Activated naive CD4-positive, alpha-beta T cell treated with anti-CD3 and anti-CD28 coated beads for 36 hours (primary cell): ENCODE results near the gene SMARCAD1. TPM values are rescaled to one million over a fixed set of nuclear protein-coding genes. Genes with fewer than 3 reads are reported as not detected.
"Not testable (repeated sequence)": the region's sequence is repeated elsewhere in the genome, so short reads cannot be mapped to it uniquely, and the experiment has no call there.

Experiments
- CTCF ChIA-PET: fragments of 350-600 bp; sonication (Branson Sonifier 250); formaldehyde crosslinking; loops from one replicate; lab custom pipeline; 2021; ENCODE audit warnings: antibody characterized with exemption; lab: Charles Lee
- DNase-seq: peaks from one replicate; pipeline ENCODE4 v3.0.0-alpha.2; 2020
- H3K27ac Mint-ChIP-seq: one replicate; pipeline ENCODE4 v1.8.0; 2021; ENCODE audit warnings: mild to moderate bottlenecking, mixed read lengths
- H3K27me3 Mint-ChIP-seq: one replicate; pipeline ENCODE4 v1.8.0; 2021; ENCODE audit warnings: low read depth, mixed read lengths
- H3K36me3 Mint-ChIP-seq: one replicate; pipeline ENCODE4 v1.8.0; 2021; ENCODE audit warnings: low read depth, mixed read lengths
- H3K4me1 Mint-ChIP-seq: one replicate; pipeline ENCODE4 v1.8.0; 2021; ENCODE audit warnings: low read depth, mixed read lengths
- H3K4me3 Mint-ChIP-seq: one replicate; pipeline ENCODE4 v1.8.0; 2021; ENCODE audit warnings: mild to moderate bottlenecking, moderate library complexity, mixed read lengths
- H3K9me3 Mint-ChIP-seq: one replicate; pipeline ENCODE4 v1.8.0; 2021; ENCODE audit warnings: mixed read lengths
- intact Hi-C: fragments of 100-400 bp; cut with micrococcal nuclease; formaldehyde crosslinking; loops from one replicate; pipeline ENCODE4 v1.15.1; 2023
- total RNA-seq, 2 experiments: library from RNA; stranded (reverse); gene quantifications; one replicate each; pipeline ENCODE4 v1.2.3, GENCODE V29; 2021

Gene SMARCAD1
- total RNA-seq, 2 experiments from 2014 or later: 20.4 to 20.7 TPM

- no peak overlapping the region for H3K4me3 Mint-ChIP-seq
- H3K9me3 Mint-ChIP-seq: peaks cover 2% of the 10 kb centered on the region
- intact Hi-C loops: no loop called here
- no peaks in the 10 kb centered on the region for H3K4me1 Mint-ChIP-seq
- no peaks in the 10 kb centered on the region for H3K36me3 Mint-ChIP-seq
- CTCF ChIA-PET: interaction anchor here (0.6 to 3.5 kb wide), 11 partner anchors 17 to 1350 kb away, joined by 3 to 15 read pairs (median 4); partner anchors contain the start of gene HPGDS
- no peak overlapping the region for H3K27ac Mint-ChIP-seq
- no peak for DNase-seq
- H3K27me3 Mint-ChIP-seq: no peaks in the 10 kb centered on the region
Observed at GRCh38 chr4:94305466-94306225, 98.0 kb downstream of the SMARCAD1 start.

GRCh38 chr4:94306713-94307112 is 99.0 kb downstream of the SMARCAD1 start:
- CTCF ChIA-PET: interaction anchor here (1.2 to 2.8 kb wide), 4 partner anchors 36 to 101 kb away, joined by 3 to 11 read pairs (median 5); partner anchors contain the start of gene HPGDS
- intact Hi-C loops: no loop called here
- H3K27me3 Mint-ChIP-seq: no peaks in the 10 kb centered on the region
- no peak overlapping the region for H3K27ac Mint-ChIP-seq
- no peaks in the 10 kb centered on the region for H3K36me3 Mint-ChIP-seq
- peaks cover 2% of the 10 kb centered on the region for H3K9me3 Mint-ChIP-seq
- DNase-seq: no peak
- H3K4me1 Mint-ChIP-seq: no peaks in the 10 kb centered on the region
- no peak overlapping the region for H3K4me3 Mint-ChIP-seq

- intact Hi-C loops: no loop called here
- CTCF ChIA-PET: interaction anchor here (1.6 to 2.8 kb wide), 2 partner anchors 35 to 100 kb away, joined by 6 to 11 read pairs; partner anchors contain the start of gene HPGDS
- no peaks in the 10 kb centered on the region for H3K4me1 Mint-ChIP-seq
- DNase-seq: no peak
- H3K36me3 Mint-ChIP-seq: no peaks in the 10 kb centered on the region
- no peak overlapping the region for H3K27ac Mint-ChIP-seq
- H3K4me3 Mint-ChIP-seq: no peak overlapping the region
- H3K9me3 Mint-ChIP-seq: peaks cover 2% of the 10 kb centered on the region
- no peaks in the 10 kb centered on the region for H3K27me3 Mint-ChIP-seq
Observed at GRCh38 chr4:94307231-94307871, 99.7 kb downstream of the SMARCAD1 start.

- H3K27me3 Mint-ChIP-seq: peaks cover 14% of the 10 kb centered on the region
- H3K36me3 Mint-ChIP-seq, H3K27ac Mint-ChIP-seq, H3K4me3 Mint-ChIP-seq, H3K4me1 Mint-ChIP-seq, CTCF ChIA-PET, intact Hi-C loops, H3K9me3 Mint-ChIP-seq, DNase-seq: not testable (repeated sequence)
Observed at GRCh38 chr4:94319927-94320326, 112.3 kb downstream of the SMARCAD1 start.

- H3K9me3 Mint-ChIP-seq: peaks cover 17% of the 10 kb centered on the region
- no peak overlapping the region for H3K27ac Mint-ChIP-seq
- peaks cover 8% of the 10 kb centered on the region for H3K27me3 Mint-ChIP-seq
- peaks cover 5% of the 10 kb centered on the region for H3K36me3 Mint-ChIP-seq
- CTCF ChIA-PET: no interaction called here
- no peak for DNase-seq
- no peak overlapping the region for H3K4me3 Mint-ChIP-seq
- intact Hi-C loops: no loop called here
- no peaks in the 10 kb centered on the region for H3K4me1 Mint-ChIP-seq
Observed at GRCh38 chr4:94325835-94326234, 118.2 kb downstream of the SMARCAD1 start.

- Mint-ChIP-seq H3K36me3 (peaks cover 4% of the 10 kb centered on the region), H3K4me3 (no peak overlapping the region), H3K27me3 (no peaks in the 10 kb centered on the region), H3K27ac (no peak overlapping the region), H3K9me3 (peaks cover 15% of the 10 kb centered on the region), H3K4me1 (no peaks in the 10 kb centered on the region)
- DNase-seq: no peak
- CTCF ChIA-PET: no interaction called here
- intact Hi-C loops: no loop called here
Observed at GRCh38 chr4:94329933-94330332, 122.3 kb downstream of the SMARCAD1 start.

GRCh38 chr4:94332983-94333590 is 125.4 kb downstream of the SMARCAD1 start:
- H3K9me3 Mint-ChIP-seq: no peaks in the 10 kb centered on the region

GRCh38 chr4:94333866-94334265 is 126.2 kb downstream of the SMARCAD1 start:
- intact Hi-C loops: no loop called here

More at GRCh38 chr4:94332983-94333590, 125.4 kb downstream of the SMARCAD1 start:
- Mint-ChIP-seq H3K27me3 (no peaks in the 10 kb centered on the region), H3K4me1 (no peaks in the 10 kb centered on the region), H3K36me3 (peaks cover 1% of the 10 kb centered on the region), H3K4me3 (no peak overlapping the region), H3K27ac (no peak overlapping the region)
- intact Hi-C loops: no loop called here
- no peak for DNase-seq
- CTCF ChIA-PET: interaction anchor here (1.9 kb wide), 1 partner anchor 57 kb away, joined by 8 read pairs; no protein-coding TSS in a partner anchor

GRCh38 chr4:94334476-94334875 is 126.8 kb downstream of the SMARCAD1 start:
- Mint-ChIP-seq H3K4me3 (no peak overlapping the region), H3K36me3 (no peaks in the 10 kb centered on the region), H3K27me3 (no peaks in the 10 kb centered on the region), H3K4me1 (peaks cover 9% of the 10 kb centered on the region), H3K9me3 (no peaks in the 10 kb centered on the region), H3K27ac (no peak overlapping the region)
- CTCF ChIA-PET: interaction anchor here (1.9 kb wide), 1 partner anchor 55 kb away, joined by 8 read pairs; no protein-coding TSS in a partner anchor
- intact Hi-C loops: no loop called here
- DNase-seq: no peak

More at GRCh38 chr4:94333866-94334265, 126.2 kb downstream of the SMARCAD1 start:
- CTCF ChIA-PET: interaction anchor here (1.9 kb wide), 1 partner anchor 56 kb away, joined by 8 read pairs; no protein-coding TSS in a partner anchor
- Mint-ChIP-seq H3K36me3 (no peaks in the 10 kb centered on the region), H3K4me1 (peaks cover 4% of the 10 kb centered on the region), H3K27ac (no peak overlapping the region), H3K9me3 (no peaks in the 10 kb centered on the region), H3K4me3 (no peak overlapping the region), H3K27me3 (no peaks in the 10 kb centered on the region)
- no peak for DNase-seq

- Mint-ChIP-seq H3K9me3 (no peaks in the 10 kb centered on the region), H3K4me3 (no peak overlapping the region), H3K4me1 (peaks cover 14% of the 10 kb centered on the region), H3K27me3 (no peaks in the 10 kb centered on the region), H3K36me3 (no peaks in the 10 kb centered on the region), H3K27ac (no peak overlapping the region)
- DNase-seq: no peak
- CTCF ChIA-PET: no interaction called here
- intact Hi-C loops: no loop called here
Observed at GRCh38 chr4:94334962-94335361, 127.3 kb downstream of the SMARCAD1 start.

GRCh38 chr4:94336303-94336702 is 128.6 kb downstream of the SMARCAD1 start:
- no peaks in the 10 kb centered on the region for H3K36me3 Mint-ChIP-seq
- DNase-seq: no peak
- no peak overlapping the region for H3K4me3 Mint-ChIP-seq
- CTCF ChIA-PET: no interaction called here
- no peak overlapping the region for H3K27ac Mint-ChIP-seq
- no peaks in the 10 kb centered on the region for H3K27me3 Mint-ChIP-seq
- intact Hi-C loops: no loop called here
- no peaks in the 10 kb centered on the region for H3K9me3 Mint-ChIP-seq
- H3K4me1 Mint-ChIP-seq: peaks cover 14% of the 10 kb centered on the region

- H3K27ac Mint-ChIP-seq, intact Hi-C loops, DNase-seq, H3K4me3 Mint-ChIP-seq, H3K27me3 Mint-ChIP-seq, H3K36me3 Mint-ChIP-seq, CTCF ChIA-PET, H3K9me3 Mint-ChIP-seq: not testable (repeated sequence)
- H3K4me1 Mint-ChIP-seq: peaks cover 14% of the 10 kb centered on the region
Observed at GRCh38 chr4:94336791-94337190, 129.1 kb downstream of the SMARCAD1 start.
